SK-N-MC (cell line): Measurements from ENCODE around the gene ABCD1.

Experiments
- EZH2 ChIP-seq: fragments of 200-600 bp; sonication (generic); IDR thresholded peaks from one replicate; pipeline ENCODE4 v1.6.1; 2017; ENCODE audit warnings: antibody characterized with exemption
- POLR2AphosphoS5 ChIP-seq: IDR thresholded peaks from 2 replicates; pipeline ENCODE4 v1.6.1; 2012; ENCODE audit warnings: mild to moderate bottlenecking, low read depth, low read length, borderline replicate concordance

GRCh38 chrX:153781428-153782047, 56.9 kb downstream of the ABCD1 start:
- TF ChIP-seq EZH2: no peak
- no peak for TF ChIP-seq POLR2AphosphoS5
